ENCODE measurements around the gene RNU1-4. TPM values are rescaled to one million over a fixed set of nuclear protein-coding genes. Genes with fewer than 3 reads are reported as not detected.
"Not testable (repeated sequence)": the region's sequence is repeated elsewhere in the genome, so short reads cannot be mapped to it uniquely, and the experiment has no call there.

The RNU1-4 gene
- total RNA-seq, 1 donor from 2014 or later = 3,598 TPM

DNA sequence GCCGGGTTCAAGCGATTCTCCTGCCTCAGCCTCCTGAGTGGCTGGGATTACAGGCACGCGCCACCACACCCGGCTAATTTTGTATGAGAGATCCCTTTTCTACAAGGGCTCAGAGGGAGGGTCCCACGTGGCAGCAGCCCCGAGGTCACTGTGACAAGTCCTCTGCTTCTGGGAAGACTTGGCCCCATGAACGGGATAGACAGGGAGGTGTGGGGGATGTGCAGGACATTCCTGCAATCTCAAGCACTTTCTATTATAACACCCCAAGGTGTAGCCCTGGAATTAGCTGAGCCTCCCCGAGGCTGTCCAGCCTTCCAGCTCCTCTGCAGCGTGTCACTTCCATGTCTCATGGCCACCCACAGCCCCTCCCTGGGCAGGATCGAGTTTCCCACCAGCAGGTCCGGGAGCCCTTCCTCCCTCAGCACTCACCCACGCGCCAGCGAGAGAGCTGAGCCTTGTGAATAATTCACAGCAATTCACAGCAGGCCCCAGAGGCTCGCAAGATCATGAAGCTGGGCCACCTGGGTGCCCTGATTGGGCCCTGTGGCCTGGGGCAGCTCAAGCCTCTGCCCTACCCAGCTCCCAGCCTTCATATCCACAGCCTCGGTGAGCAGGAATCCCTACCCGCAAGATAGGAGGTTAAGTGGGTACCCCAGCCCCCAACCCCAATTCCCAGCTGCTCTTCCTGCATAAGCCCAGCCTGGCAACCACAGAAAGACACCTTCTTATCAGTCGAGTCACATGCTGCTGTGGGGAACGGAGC lies 22.8 kb upstream of the RNU1-4 start:
- H3K9me3 Mint-ChIP-seq (ENCODE audit: unreplicated experiment) = peaks cover 16% of the 10 kb centered on the region
- TF ChIP-seq, protein P1, sequence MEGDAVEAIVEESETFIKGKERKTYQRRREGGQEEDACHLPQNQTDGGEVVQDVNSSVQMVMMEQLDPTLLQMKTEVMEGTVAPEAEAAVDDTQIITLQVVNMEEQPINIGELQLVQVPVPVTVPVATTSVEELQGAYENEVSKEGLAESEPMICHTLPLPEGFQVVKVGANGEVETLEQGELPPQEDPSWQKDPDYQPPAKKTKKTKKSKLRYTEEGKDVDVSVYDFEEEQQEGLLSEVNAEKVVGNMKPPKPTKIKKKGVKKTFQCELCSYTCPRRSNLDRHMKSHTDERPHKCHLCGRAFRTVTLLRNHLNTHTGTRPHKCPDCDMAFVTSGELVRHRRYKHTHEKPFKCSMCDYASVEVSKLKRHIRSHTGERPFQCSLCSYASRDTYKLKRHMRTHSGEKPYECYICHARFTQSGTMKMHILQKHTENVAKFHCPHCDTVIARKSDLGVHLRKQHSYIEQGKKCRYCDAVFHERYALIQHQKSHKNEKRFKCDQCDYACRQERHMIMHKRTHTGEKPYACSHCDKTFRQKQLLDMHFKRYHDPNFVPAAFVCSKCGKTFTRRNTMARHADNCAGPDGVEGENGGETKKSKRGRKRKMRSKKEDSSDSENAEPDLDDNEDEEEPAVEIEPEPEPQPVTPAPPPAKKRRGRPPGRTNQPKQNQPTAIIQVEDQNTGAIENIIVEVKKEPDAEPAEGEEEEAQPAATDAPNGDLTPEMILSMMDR (IDR thresholded peaks at IDR 0.05; ENCODE audit: partially characterized antibody, unreplicated experiment) = no peak
- H3K4me3 Mint-ChIP-seq (ENCODE audit: unreplicated experiment) = peak overlapping the region; percentile 63
- peaks cover 28% of the 10 kb centered on the region for H3K4me1 Mint-ChIP-seq (ENCODE audit: low read depth, unreplicated experiment)
- peak; percentile 78 for DNase-seq
- H3K36me3 Mint-ChIP-seq (ENCODE audit: unreplicated experiment) = peaks cover 3% of the 10 kb centered on the region
- peaks cover 12% of the 10 kb centered on the region for H3K27me3 Mint-ChIP-seq (ENCODE audit: unreplicated experiment)
- peak overlapping the region; percentile 82 for H3K27ac Mint-ChIP-seq (ENCODE audit: unreplicated experiment)

DNA sequence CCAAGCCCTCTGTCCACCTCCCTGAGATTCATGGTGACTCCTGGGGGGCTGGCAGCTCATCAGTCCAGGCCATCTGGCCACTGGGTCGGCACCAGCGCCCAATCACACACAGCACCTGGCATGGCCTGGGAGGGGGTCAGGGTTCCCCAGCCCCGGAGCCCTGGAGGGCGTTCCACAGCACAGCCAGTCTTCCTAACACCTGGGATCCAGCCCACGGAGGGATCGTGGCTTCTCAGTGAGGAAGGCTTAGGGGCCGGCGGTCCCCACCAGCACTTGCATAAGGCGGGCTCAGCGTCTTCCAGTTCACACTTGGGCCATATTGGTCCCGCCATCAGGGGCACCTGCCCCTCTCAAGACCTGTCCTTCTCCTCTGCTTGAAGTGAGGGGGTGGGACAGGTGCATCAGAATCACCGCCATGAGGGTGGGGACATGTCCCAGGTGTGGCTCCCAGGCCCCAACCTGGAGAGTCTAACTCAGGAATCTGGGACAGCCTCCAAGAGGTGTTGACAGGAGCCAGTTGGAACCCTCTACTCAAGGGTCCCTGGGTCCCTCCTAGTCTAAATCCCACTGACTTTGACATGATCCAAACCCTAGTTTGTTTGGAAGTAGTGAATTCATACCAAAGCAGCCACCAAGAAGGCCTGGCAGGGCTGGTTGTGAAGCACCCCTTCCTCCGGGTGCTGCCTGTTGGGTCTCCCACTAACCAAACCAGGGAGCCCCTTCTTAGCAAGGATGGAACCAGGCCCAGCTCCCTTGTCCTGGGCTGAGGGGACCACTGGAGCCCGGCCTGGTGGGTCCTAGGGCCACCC lies 22.0 kb upstream of the RNU1-4 start:
- Mint-ChIP-seq H3K27me3 (ENCODE audit: unreplicated experiment) (peaks cover 12% of the 10 kb centered on the region), H3K9me3 (ENCODE audit: unreplicated experiment) (peaks cover 16% of the 10 kb centered on the region), H3K4me1 (ENCODE audit: low read depth, unreplicated experiment) (peaks cover 28% of the 10 kb centered on the region), H3K27ac (ENCODE audit: unreplicated experiment) (peak overlapping the region; percentile 82)
- peak; percentile 33 for DNase-seq
- H3K36me3 Mint-ChIP-seq (ENCODE audit: unreplicated experiment); H3K4me3 Mint-ChIP-seq (ENCODE audit: unreplicated experiment): not testable (repeated sequence)

DNA sequence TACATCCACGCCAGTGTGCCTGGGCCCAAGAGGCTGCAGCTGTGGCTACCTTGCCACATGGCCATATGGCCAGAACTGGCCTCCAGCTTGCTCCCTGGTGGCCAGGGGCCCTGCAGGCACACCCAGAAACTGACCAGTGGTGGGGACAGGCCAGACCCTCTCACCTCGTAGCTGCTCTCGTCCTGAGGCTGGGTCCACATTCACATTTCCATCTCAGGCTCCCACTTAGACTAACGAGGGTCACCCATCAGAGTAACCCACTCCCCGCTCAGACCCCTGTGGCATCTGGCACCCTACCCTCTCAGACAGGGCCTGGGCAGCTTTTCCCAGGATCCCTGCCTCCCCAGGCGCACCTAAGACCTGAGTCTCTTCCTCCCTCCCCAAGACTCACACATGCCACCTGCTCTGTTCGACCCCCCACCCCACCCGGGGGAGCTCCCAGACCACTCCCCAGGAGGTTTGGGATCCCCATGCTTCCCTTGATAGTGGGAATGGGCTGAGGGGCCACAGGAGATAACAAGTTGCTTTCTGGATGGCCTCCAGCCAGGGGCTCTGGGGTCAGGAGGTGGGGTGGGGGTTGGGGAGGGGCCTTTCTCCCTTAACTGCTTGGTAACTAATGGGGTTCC lies 21.3 kb upstream of the RNU1-4 start:
- Mint-ChIP-seq H3K4me1 (ENCODE audit: low read depth, unreplicated experiment) (peaks cover 33% of the 10 kb centered on the region), H3K27me3 (ENCODE audit: unreplicated experiment) (peaks cover 12% of the 10 kb centered on the region), H3K9me3 (ENCODE audit: unreplicated experiment) (peaks cover 16% of the 10 kb centered on the region), H3K27ac (ENCODE audit: unreplicated experiment) (no peak overlapping the region), H3K36me3 (ENCODE audit: unreplicated experiment) (peaks cover 3% of the 10 kb centered on the region), H3K4me3 (ENCODE audit: unreplicated experiment) (no peak overlapping the region)
- TF ChIP-seq, protein P1 (IDR thresholded peaks at IDR 0.05; ENCODE audit: partially characterized antibody, unreplicated experiment) = no peak
- DNase-seq = no peak

DNA sequence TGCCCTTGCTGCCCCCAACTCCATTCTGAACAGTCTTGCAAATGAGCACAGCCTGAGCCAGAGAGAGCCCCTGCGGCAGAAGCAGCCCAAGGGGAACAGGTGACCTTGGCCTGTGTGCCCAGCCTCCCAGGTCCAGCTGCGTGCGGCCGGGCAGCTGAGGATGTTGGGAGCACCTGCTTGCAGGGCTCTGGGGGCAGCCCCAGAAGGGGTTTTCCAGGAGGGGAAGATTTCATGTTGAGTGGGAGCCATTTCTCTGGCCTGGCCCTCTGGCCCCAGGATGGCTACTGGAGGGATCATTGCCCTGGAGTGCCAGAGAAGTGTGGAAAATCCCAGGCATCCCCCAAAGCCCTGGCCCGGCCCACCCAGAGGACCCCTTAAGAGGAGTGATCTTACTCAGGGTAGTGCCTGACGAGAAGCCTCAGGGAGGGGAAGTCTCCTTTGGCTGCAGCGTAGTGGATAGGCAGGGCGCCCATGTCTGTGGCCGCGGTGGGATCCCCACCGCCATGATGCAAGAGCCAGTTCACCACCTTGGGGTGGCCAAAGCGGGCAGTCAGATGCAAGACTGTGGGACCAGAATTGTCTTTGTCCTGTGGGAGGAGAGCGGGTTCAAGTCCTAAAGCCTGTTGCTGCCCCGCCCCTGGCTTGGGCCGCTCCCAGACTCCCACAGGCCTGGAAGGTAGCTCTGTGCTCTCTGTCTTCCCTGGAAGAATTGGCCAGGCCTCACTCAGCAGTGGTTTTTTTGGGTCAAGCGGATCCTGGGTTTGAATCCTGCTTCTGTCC lies 20.6 kb upstream of the RNU1-4 start:
- H3K27me3 Mint-ChIP-seq (ENCODE audit: unreplicated experiment) = peaks cover 12% of the 10 kb centered on the region
- H3K9me3 Mint-ChIP-seq (ENCODE audit: unreplicated experiment) = peaks cover 16% of the 10 kb centered on the region

More for the DNA sequence above, 20.6 kb upstream of the RNU1-4 start:
- Mint-ChIP-seq H3K4me1 (ENCODE audit: low read depth, unreplicated experiment) (peaks cover 33% of the 10 kb centered on the region), H3K36me3 (ENCODE audit: unreplicated experiment) (peaks cover 3% of the 10 kb centered on the region), H3K27ac (ENCODE audit: unreplicated experiment) (no peak overlapping the region), H3K4me3 (ENCODE audit: unreplicated experiment) (no peak overlapping the region)
- no peak for DNase-seq
- TF ChIP-seq, protein P1 (IDR thresholded peaks at IDR 0.05; ENCODE audit: partially characterized antibody, unreplicated experiment) = no peak

Measured in glutamatergic neuron (in vitro differentiated cells).